ENCODE results near the gene FGF4.

DNA sequence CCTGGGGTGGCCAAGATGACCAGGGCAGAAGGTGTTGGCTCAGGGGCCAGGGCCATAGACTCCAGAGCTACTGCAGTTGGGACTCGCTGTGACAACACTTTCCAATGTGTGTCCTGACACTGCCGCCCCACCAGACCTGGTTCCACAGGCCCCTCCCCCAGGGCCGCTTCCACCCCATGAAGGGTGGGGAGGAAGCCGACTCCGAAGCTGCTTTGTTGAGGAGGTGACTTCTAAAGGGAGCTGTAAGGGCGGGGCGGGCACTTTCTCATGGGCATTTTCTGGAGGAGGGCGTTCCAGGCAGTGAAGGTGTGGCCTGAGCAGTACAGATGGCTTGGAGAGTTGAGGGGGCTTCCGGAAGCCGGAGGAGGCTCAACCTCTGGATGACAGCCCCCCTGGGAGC is 37.8 kb upstream of the FGF4 start:
- TF ChIP-seq, protein P1, sequence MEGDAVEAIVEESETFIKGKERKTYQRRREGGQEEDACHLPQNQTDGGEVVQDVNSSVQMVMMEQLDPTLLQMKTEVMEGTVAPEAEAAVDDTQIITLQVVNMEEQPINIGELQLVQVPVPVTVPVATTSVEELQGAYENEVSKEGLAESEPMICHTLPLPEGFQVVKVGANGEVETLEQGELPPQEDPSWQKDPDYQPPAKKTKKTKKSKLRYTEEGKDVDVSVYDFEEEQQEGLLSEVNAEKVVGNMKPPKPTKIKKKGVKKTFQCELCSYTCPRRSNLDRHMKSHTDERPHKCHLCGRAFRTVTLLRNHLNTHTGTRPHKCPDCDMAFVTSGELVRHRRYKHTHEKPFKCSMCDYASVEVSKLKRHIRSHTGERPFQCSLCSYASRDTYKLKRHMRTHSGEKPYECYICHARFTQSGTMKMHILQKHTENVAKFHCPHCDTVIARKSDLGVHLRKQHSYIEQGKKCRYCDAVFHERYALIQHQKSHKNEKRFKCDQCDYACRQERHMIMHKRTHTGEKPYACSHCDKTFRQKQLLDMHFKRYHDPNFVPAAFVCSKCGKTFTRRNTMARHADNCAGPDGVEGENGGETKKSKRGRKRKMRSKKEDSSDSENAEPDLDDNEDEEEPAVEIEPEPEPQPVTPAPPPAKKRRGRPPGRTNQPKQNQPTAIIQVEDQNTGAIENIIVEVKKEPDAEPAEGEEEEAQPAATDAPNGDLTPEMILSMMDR (IDR thresholded peaks at IDR 0.05), result no peak
- no peak for TF ChIP-seq POLR2A (IDR thresholded peaks at IDR 0.05)

Data from body of pancreas (tissue), 4 donors.